DND-41 (cell line): ENCODE results near the gene IVD.

ENCODE experiments used
- ATAC-seq: fragments of 200-7000 bp; cut with Tn5 transposase; 3 replicates; pipeline ENCODE4 v1.9.1; 2021; ENCODE audit warnings: low read depth; ENCODE audit not compliant: insufficient read depth
- DNase-seq: peaks from one replicate; pipeline ENCODE4 v3.0.0-alpha.2; 2020
- H2AFZ ChIP-seq: 2 replicates; pipeline ENCODE4 v1.6.0; 2012; ENCODE audit warnings: low read depth, low read length
- H3K27ac ChIP-seq: 2 replicates; pipeline ENCODE4 v1.5.1; 2012; ENCODE audit warnings: low read length, inconsistent platforms
- H3K27me3 ChIP-seq: fragments of 200-600 bp; sonication (generic); 2 replicates; pipeline ENCODE4 v1.6.0; 2012; ENCODE audit warnings: low read length, mild to moderate bottlenecking, inconsistent platforms; ENCODE audit not compliant: insufficient read depth, poor library complexity
- H3K36me3 ChIP-seq: 2 replicates; pipeline ENCODE4 v1.5.1; 2012; ENCODE audit warnings: low read length, inconsistent platforms; ENCODE audit not compliant: insufficient read depth
- H3K4me1 ChIP-seq: 2 replicates; pipeline ENCODE4 v1.5.1; 2012; ENCODE audit warnings: mild to moderate bottlenecking, low read length; ENCODE audit not compliant: insufficient read depth
- H3K4me2 ChIP-seq: 2 replicates; pipeline ENCODE4 v1.6.0; 2012; ENCODE audit warnings: mild to moderate bottlenecking, moderate library complexity, low read length, inconsistent platforms; ENCODE audit not compliant: insufficient read depth
- H3K4me3 ChIP-seq, 2 experiments: fragments of 200-600 bp in 1 of 2; shearing (Covaris generic) in 1 of 2; 2 replicates each; pipeline ENCODE4 v1.5.1; 2012 to 2016; ENCODE audit warnings: inconsistent platforms in 2 of 2, low read length in 2 of 2, mild to moderate bottlenecking in 2 of 2, low read depth in 1 of 2, moderate library complexity in 1 of 2
- H3K79me2 ChIP-seq: 2 replicates; pipeline ENCODE4 v1.6.0; 2012; ENCODE audit warnings: low read length, inconsistent platforms; ENCODE audit not compliant: insufficient read depth
- H3K9ac ChIP-seq: 2 replicates; pipeline ENCODE4 v1.6.0; 2012; ENCODE audit warnings: low read depth, mild to moderate bottlenecking, inconsistent platforms, low read length, moderate library complexity
- H3K9me3 ChIP-seq: 2 replicates; pipeline ENCODE4 v1.5.1; 2012; ENCODE audit warnings: low read length, moderate library complexity, mild to moderate bottlenecking, inconsistent platforms; ENCODE audit not compliant: insufficient read depth, severe bottlenecking
- H4K20me1 ChIP-seq: 2 replicates; pipeline ENCODE4 v1.6.0; 2012; ENCODE audit warnings: low read length; ENCODE audit not compliant: insufficient read depth
- EZH2 ChIP-seq: IDR thresholded peaks from 3 replicates; pipeline ENCODE4 v1.6.1; 2012; ENCODE audit warnings: borderline replicate concordance, low read depth, mild to moderate bottlenecking, moderate library complexity, low read length, inconsistent platforms; ENCODE audit not compliant: severe bottlenecking
- TF ChIP-seq, protein P1 (sequence below): IDR thresholded peaks from 2 replicates; pipeline ENCODE4 v1.5.1; 2012; ENCODE audit warnings: borderline replicate concordance, low read length, moderate library complexity, mild to moderate bottlenecking; ENCODE audit not compliant: poor library complexity, severe bottlenecking; ENCODE audit errors: extremely low read depth

Gene IVD

DNA sequence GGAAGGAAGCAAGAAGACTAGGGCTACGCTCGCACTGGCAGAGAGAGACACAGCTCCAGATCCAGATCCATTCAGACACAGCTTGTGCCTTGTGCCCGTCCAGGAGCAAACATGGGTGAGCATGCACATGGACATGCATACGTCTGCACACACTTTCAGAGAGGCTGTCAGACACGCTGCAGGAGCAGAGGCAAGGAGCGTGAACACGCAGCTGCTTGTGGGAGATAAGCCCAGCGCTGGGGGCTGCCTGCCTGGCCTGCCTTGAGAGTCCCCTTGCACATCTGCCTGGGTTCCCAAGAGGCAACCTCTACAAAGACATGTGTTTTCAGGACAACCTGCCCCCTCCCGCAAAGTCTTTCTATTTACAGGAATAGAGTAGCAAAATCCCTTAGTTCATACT lies 21.6 kb downstream of the IVD start:
- DNase-seq (no peak), ATAC-seq (no peak)
- Histone ChIP-seq H3K4me3 (no peak overlapping the region), H3K4me1 (no peaks in the 10 kb centered on the region), H3K9me3 (no peaks in the 10 kb centered on the region), H3K9ac (no peak overlapping the region), H3K27ac (no peak overlapping the region), H3K36me3 (no peaks in the 10 kb centered on the region), H4K20me1 (no peaks in the 10 kb centered on the region), H3K27me3 (no peaks in the 10 kb centered on the region), H2AFZ (no peak overlapping the region), H3K4me2 (no peak overlapping the region), H3K79me2 (no peaks in the 10 kb centered on the region)
- no peak for TF ChIP-seq EZH2
- TF ChIP-seq, protein P1, sequence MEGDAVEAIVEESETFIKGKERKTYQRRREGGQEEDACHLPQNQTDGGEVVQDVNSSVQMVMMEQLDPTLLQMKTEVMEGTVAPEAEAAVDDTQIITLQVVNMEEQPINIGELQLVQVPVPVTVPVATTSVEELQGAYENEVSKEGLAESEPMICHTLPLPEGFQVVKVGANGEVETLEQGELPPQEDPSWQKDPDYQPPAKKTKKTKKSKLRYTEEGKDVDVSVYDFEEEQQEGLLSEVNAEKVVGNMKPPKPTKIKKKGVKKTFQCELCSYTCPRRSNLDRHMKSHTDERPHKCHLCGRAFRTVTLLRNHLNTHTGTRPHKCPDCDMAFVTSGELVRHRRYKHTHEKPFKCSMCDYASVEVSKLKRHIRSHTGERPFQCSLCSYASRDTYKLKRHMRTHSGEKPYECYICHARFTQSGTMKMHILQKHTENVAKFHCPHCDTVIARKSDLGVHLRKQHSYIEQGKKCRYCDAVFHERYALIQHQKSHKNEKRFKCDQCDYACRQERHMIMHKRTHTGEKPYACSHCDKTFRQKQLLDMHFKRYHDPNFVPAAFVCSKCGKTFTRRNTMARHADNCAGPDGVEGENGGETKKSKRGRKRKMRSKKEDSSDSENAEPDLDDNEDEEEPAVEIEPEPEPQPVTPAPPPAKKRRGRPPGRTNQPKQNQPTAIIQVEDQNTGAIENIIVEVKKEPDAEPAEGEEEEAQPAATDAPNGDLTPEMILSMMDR, result no peak

DNA sequence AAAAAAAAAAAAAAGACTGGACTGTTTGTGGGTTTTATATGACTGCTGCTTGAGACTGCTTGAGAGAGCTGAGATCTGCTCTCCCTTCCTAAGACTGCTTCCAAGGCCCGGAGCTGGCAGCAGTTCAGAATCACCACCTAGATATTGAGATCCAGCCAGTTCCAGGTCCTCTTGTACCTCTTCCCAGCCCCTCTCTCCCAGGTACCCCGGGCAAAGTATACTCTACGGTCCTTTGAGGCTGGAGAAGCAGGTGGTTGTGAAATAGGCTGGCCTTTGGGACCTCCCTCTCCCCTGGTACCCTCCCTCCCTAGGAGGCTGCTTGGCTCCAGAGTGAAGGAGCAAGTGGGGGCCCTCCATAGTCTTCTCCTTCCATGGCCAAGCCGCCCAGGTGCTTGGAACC lies 22.6 kb downstream of the IVD start:
- Histone ChIP-seq H3K4me2 (no peak overlapping the region), H3K27ac (no peak overlapping the region), H3K36me3 (no peaks in the 10 kb centered on the region), H3K9ac (no peak overlapping the region), H3K27me3 (no peaks in the 10 kb centered on the region), H3K79me2 (no peaks in the 10 kb centered on the region), H4K20me1 (no peaks in the 10 kb centered on the region), H3K9me3 (no peaks in the 10 kb centered on the region), H3K4me1 (no peaks in the 10 kb centered on the region), H3K4me3 (no peak overlapping the region), H2AFZ (no peak overlapping the region)
- TF ChIP-seq EZH2, result no peak
- TF ChIP-seq, protein P1, result no peak
- DNase-seq (no peak), ATAC-seq (no peak)

DNA sequence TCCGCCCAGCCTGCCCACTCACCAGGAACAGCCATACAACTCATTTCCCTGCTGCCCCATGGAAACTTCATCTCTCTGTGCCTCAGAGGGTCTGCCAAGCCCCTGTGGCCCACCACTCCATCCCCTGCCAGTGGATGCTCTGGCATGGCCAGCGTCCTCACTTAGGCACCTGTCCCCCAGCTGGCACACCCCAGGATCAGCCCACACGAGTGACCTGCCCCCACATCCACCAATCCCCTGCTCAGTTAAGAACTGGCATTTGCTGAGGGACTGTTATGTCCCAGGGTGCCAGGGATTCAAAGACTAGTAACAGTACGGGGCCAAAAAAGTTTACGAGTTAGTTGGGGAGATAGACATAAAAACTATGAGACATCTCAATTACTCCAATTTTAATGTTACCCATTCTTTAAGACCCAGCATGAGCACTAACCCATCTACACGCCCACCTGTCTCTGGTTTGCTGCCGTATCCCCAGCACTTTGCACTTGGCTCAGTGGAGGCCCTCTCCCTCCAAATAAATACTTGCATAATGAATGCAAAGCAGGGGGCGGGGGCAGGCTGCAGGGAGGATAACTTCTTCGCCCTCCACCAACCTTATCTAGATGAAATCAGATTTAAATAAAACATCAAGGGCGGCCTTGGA lies 23.6 kb downstream of the IVD start:
- Histone ChIP-seq H3K9ac (no peak overlapping the region), H3K9me3 (no peaks in the 10 kb centered on the region), H3K4me1 (no peaks in the 10 kb centered on the region), H3K79me2 (no peaks in the 10 kb centered on the region), H2AFZ (no peak overlapping the region), H3K4me3 (no peak overlapping the region), H3K27me3 (no peaks in the 10 kb centered on the region), H4K20me1 (no peaks in the 10 kb centered on the region), H3K27ac (no peak overlapping the region), H3K4me2 (no peak overlapping the region), H3K36me3 (no peaks in the 10 kb centered on the region)
- ATAC-seq (no peak), DNase-seq (no peak)
- TF ChIP-seq, protein P1, result no peak
- no peak for TF ChIP-seq EZH2

DNA sequence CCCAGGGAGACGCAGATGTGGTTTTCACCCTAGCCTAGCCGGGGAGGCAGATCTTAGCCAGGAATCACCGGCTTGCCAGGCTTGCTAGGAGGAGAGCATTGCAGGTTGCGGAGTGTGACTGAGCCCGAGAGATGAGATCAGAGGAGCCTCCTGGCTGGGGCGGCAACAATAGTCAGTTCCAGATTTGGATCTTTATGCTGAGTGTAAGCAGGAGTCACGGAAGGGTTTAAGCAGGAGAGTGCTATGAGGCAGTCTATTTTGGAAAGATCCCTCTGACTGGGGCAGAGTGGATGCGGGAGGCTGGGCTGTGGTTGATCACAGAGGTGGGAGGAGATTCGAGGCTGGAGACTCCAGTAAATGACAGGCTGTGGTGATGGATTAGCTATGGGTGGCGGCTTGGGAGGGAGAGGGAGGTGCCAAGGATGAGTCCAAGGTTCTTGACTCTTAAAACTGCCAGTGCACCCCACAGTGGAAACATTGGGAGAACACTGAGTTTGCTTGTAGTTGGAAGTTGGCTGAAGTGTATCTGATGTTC lies 24.7 kb downstream of the IVD start:
- TF ChIP-seq EZH2, result no peak
- TF ChIP-seq, protein P1, result no peak
- no peaks in the 10 kb centered on the region for H3K36me3 ChIP-seq
- peak; percentile 52; the same call in 1 of the 3 replicates for ATAC-seq
- no peak overlapping the region for H3K9ac ChIP-seq
- no peak overlapping the region for H3K4me3 ChIP-seq
- no peak overlapping the region for H3K4me2 ChIP-seq
- H3K27ac ChIP-seq, result no peak overlapping the region
- no peak for DNase-seq
- H3K9me3 ChIP-seq, result no peaks in the 10 kb centered on the region
- no peaks in the 10 kb centered on the region for H3K79me2 ChIP-seq
- no peaks in the 10 kb centered on the region for H3K4me1 ChIP-seq
- H2AFZ ChIP-seq, result no peak overlapping the region
- H3K27me3 ChIP-seq, result no peaks in the 10 kb centered on the region
- no peaks in the 10 kb centered on the region for H4K20me1 ChIP-seq
